ENCODE data around the gene C3orf49. TPM values are rescaled to one million over a fixed set of nuclear protein-coding genes. Genes with fewer than 3 reads are reported as not detected.

The C3orf49 gene
- total and polyA plus RNA-seq, 7 donors = not detected

- intact Hi-C loops (cut with DNase I) = no loop called here
- H3K36me3 ChIP-seq = peaks cover 0 to 13% (median 5%) of the 10 kb centered on the region in 4 donors
- H3K4me3 ChIP-seq = no peak overlapping the region
- TF ChIP-seq EP300 (IDR thresholded peaks at IDR 0.05) (no peak), POLR2AphosphoS5 (IDR thresholded peaks at IDR 0.05) (no peak), CTCF (IDR thresholded peaks at IDR 0.05) (no peak), POLR2A (IDR thresholded peaks at IDR 0.05) (no peak)
- H3K27ac ChIP-seq = no peak overlapping the region
- no peaks in the 10 kb centered on the region for H3K9me3 ChIP-seq
- H3K27me3 ChIP-seq = no peaks in the 10 kb centered on the region
- DNase-seq = no peak
- WGBS, 2 donors = 46 to 48% methylated on average over 1 of the region's 1 CpG
- peaks cover 0 to 27% (median 11%) of the 10 kb centered on the region in 4 donors for H3K4me1 ChIP-seq
These were observed 77.4 kb downstream of the C3orf49 start for GRCh38 chr3:63896332-63897030.

Other genes starting within 250 kb of the C3orf49 start
- not detected for gene SNTN, start 166.6 kb upstream of the C3orf49 start, total RNA-seq
- not detected for gene SNTN, start 166.6 kb upstream of the C3orf49 start, polyA plus RNA-seq
- 100 to 1,000 TPM in 3 of 4 donors, 10 to 100 TPM in 1; 76.6 to 129 (median 115) TPM for gene THOC7, start 44.5 kb downstream of the C3orf49 start, total RNA-seq
- 100 to 1,000 TPM in 2 of 3 donors, 10 to 100 TPM in 1; 59.7 to 113 (median 109) TPM for gene THOC7, start 44.5 kb downstream of the C3orf49 start, polyA plus RNA-seq
- 10 to 100 TPM; 17.8 to 32.7 (median 27.3) TPM for gene ATXN7, start 44.6 kb downstream of the C3orf49 start, total RNA-seq
- 10 to 100 TPM in 1 of 3 donors, 1 to 10 TPM in 2; 2.1 to 12.7 (median 4.8) TPM for gene ATXN7, start 44.6 kb downstream of the C3orf49 start, polyA plus RNA-seq
- gene SCAANT1, start 93.1 kb downstream of the C3orf49 start, total RNA-seq = not detected
- not detected for gene SCAANT1, start 93.1 kb downstream of the C3orf49 start, polyA plus RNA-seq
- gene PSMD6, start 204.2 kb downstream of the C3orf49 start, total RNA-seq = 10 to 100 TPM; 60.6 to 71.7 (median 66.4) TPM
- 10 to 100 TPM; 49.2 to 61.9 (median 56.9) TPM for gene PSMD6, start 204.2 kb downstream of the C3orf49 start, polyA plus RNA-seq